ENCODE data around the gene SLC6A19.

DNA sequence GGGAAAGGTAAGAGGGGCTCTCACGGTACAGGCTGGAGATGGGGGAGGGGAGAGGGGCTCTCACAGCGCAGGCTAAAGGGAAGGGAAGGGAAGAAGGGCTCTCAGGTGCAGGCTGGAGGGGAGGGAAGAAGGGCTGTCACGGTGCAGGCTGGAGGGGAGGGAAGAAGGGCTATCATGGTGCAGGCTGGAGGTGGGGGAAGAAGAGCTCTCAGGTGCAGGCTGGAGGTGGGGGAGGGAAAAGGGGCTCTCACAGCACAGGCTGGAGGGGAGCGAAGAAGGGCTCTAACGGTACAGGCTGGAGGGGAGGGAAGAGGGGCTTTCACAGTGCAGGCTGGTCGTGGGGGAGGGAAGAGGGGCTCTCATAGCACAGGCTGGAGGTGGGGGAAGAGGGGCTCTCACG lies 28.4 kb downstream of the SLC6A19 start:
- TF ChIP-seq, protein P1, sequence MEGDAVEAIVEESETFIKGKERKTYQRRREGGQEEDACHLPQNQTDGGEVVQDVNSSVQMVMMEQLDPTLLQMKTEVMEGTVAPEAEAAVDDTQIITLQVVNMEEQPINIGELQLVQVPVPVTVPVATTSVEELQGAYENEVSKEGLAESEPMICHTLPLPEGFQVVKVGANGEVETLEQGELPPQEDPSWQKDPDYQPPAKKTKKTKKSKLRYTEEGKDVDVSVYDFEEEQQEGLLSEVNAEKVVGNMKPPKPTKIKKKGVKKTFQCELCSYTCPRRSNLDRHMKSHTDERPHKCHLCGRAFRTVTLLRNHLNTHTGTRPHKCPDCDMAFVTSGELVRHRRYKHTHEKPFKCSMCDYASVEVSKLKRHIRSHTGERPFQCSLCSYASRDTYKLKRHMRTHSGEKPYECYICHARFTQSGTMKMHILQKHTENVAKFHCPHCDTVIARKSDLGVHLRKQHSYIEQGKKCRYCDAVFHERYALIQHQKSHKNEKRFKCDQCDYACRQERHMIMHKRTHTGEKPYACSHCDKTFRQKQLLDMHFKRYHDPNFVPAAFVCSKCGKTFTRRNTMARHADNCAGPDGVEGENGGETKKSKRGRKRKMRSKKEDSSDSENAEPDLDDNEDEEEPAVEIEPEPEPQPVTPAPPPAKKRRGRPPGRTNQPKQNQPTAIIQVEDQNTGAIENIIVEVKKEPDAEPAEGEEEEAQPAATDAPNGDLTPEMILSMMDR (IDR thresholded peaks at IDR 0.05), result no peak
- no peak for TF ChIP-seq EZH2 (IDR thresholded peaks at IDR 0.05; ENCODE audit: borderline replicate concordance, insufficient read depth, low read depth, low read length, poor library complexity, severe bottlenecking)

Measured in B cell (primary cell).